ENCODE data around the gene SBK2.

DNA sequence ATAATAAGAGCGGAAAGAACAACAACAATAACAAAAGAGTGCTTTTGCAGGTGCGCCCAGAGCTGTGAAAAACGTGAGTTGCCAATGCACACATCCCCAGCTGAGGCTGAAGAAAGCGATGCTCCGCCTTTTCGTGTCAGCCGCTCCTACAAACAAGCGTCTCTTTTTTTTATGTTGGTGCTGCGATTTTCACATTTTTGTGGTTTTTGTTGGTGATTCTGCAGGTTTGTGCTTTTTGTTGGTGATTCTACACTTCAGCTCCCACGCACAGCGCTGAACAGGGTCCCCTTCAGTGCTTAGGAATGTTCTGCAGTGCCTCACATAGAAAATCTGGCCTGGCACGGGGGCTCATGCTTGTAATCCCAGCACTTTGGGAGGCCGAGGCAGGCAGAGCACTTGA is 15.7 kb upstream of the SBK2 start:
- TF ChIP-seq, protein P1, sequence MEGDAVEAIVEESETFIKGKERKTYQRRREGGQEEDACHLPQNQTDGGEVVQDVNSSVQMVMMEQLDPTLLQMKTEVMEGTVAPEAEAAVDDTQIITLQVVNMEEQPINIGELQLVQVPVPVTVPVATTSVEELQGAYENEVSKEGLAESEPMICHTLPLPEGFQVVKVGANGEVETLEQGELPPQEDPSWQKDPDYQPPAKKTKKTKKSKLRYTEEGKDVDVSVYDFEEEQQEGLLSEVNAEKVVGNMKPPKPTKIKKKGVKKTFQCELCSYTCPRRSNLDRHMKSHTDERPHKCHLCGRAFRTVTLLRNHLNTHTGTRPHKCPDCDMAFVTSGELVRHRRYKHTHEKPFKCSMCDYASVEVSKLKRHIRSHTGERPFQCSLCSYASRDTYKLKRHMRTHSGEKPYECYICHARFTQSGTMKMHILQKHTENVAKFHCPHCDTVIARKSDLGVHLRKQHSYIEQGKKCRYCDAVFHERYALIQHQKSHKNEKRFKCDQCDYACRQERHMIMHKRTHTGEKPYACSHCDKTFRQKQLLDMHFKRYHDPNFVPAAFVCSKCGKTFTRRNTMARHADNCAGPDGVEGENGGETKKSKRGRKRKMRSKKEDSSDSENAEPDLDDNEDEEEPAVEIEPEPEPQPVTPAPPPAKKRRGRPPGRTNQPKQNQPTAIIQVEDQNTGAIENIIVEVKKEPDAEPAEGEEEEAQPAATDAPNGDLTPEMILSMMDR (IDR thresholded peaks at IDR 0.05), result no peak
- TF ChIP-seq EP300 (IDR thresholded peaks at IDR 0.05), result no peak
- no peak for TF ChIP-seq POLR2AphosphoS5 (IDR thresholded peaks at IDR 0.05)
- TF ChIP-seq POLR2A (IDR thresholded peaks at IDR 0.05; ENCODE audit: low read depth), result no peak
